Mesendoderm (in vitro differentiated cells): ENCODE results near the gene IL3RA. TPM values are rescaled to one million over a fixed set of nuclear protein-coding genes. Genes with fewer than 3 reads are reported as not detected.

Experiments used
- DNase-seq: peaks from one replicate; pipeline ENCODE4 v3.0.0; 2013
- H2AK5ac ChIP-seq: 2 replicates; pipeline ENCODE4 v1.6.1; 2013; ENCODE audit warnings: low read length, inconsistent platforms
- H2BK120ac ChIP-seq: 2 replicates; pipeline ENCODE4 v1.6.1; 2013; ENCODE audit warnings: low read depth, mild to moderate bottlenecking, low read length, moderate library complexity, mixed read lengths
- H2BK15ac ChIP-seq: replicated peaks from 2 replicates; pipeline ENCODE4 v1.6.1; 2013; ENCODE audit warnings: low read depth, mild to moderate bottlenecking, moderate library complexity
- H2BK5ac ChIP-seq: 2 replicates; pipeline ENCODE4 v1.6.1; 2013; ENCODE audit warnings: low read length, inconsistent platforms
- H3K18ac ChIP-seq: 2 replicates; pipeline ENCODE4 v1.6.1; 2013; ENCODE audit warnings: mild to moderate bottlenecking, low read length, mixed read lengths
- H3K23ac ChIP-seq: one replicate; pipeline ENCODE4 v1.6.1; 2013; ENCODE audit warnings: low read length
- H3K27ac ChIP-seq: 2 replicates; pipeline ENCODE4 v1.5.1; 2013; ENCODE audit warnings: low read depth, mild to moderate bottlenecking, inconsistent platforms, low read length, moderate library complexity
- H3K27me3 ChIP-seq: 2 replicates; pipeline ENCODE4 v1.6.1; 2013; ENCODE audit warnings: low read length, control low read depth, mild to moderate bottlenecking, inconsistent platforms; ENCODE audit not compliant: insufficient read depth, poor library complexity
- H3K36me3 ChIP-seq: 2 replicates; pipeline ENCODE4 v1.6.1; 2013; ENCODE audit warnings: low read length, inconsistent platforms; ENCODE audit not compliant: control insufficient read depth, insufficient read depth
- H3K4ac ChIP-seq: one replicate; pipeline ENCODE4 v1.6.1; 2013; ENCODE audit warnings: low read depth, mild to moderate bottlenecking, low read length, moderate library complexity
- H3K4me1 ChIP-seq: 2 replicates; pipeline ENCODE4 v1.6.1; 2013; ENCODE audit warnings: low read depth, low read length, inconsistent platforms; ENCODE audit not compliant: control insufficient read depth
- H3K4me2 ChIP-seq: 2 replicates; pipeline ENCODE4 v1.6.1; 2013; ENCODE audit warnings: low read length
- H3K4me3 ChIP-seq: 2 replicates; pipeline ENCODE4 v1.5.1; 2013; ENCODE audit warnings: mild to moderate bottlenecking, low read length
- H3K56ac ChIP-seq: one replicate; pipeline ENCODE4 v1.6.1; 2013; ENCODE audit warnings: low read length
- H3K79me1 ChIP-seq: 2 replicates; pipeline ENCODE4 v1.6.1; 2013; ENCODE audit warnings: low read length, inconsistent platforms
- H3K79me2 ChIP-seq: 2 replicates; pipeline ENCODE4 v1.6.1; 2013; ENCODE audit warnings: mild to moderate bottlenecking, low read length; ENCODE audit not compliant: control insufficient read depth, insufficient read depth
- H3K9ac ChIP-seq: 2 replicates; pipeline ENCODE4 v1.6.1; 2013; ENCODE audit warnings: low read length, inconsistent platforms
- H4K5ac ChIP-seq: one replicate; pipeline ENCODE4 v1.6.1; 2013; ENCODE audit warnings: low read length
- H4K8ac ChIP-seq: one replicate; pipeline ENCODE4 v1.6.1; 2013; ENCODE audit warnings: low read depth, mild to moderate bottlenecking, control low read depth, low read length, moderate library complexity
- WGBS: extraction: QIAGEN DNeasy Blood & Tissue Kit; methylation state at CpG from one replicate; pipeline ENCODE4 v1.1.7; 2013; ENCODE audit warnings: low lambda C conversion rate, missing lambda C conversion rate; ENCODE audit not compliant: insufficient coverage; ENCODE audit errors: extremely low coverage; 5-methylcytosine and 5-hydroxymethylcytosine counted together
- polyA plus RNA-seq, 2 experiments: library from polyadenylated mRNA; stranded (reverse); fragments of 200-250 nt; gene quantifications; one replicate each; pipeline ENCODE4 v1.2.3, GENCODE V29; 2013

Gene IL3RA
- 0.07 TPM for polyA plus RNA-seq (2013, experiment 1 of 2)
- polyA plus RNA-seq (2013, experiment 2 of 2): 0.03 TPM

- no peak for DNase-seq
- no CpG with 5 or more reads among the region's 14 CpGs for WGBS
- no peak within 1 kb of the TSS for H3K27ac ChIP-seq
Observed at GRCh38 chrX:1336331-1336943, at the start of gene IL3RA. IL3RA (plus strand) TSS chrX:1336785; CDS start chrX:1341766, 4,981 bp downstream.

GRCh38 chrX:1289535-1289934 lies 47.0 kb upstream of the IL3RA start:
- Histone ChIP-seq H3K4me3 (no peak overlapping the region), H2BK5ac (no peak overlapping the region), H2BK15ac (no peak overlapping the region), H3K4me1 (no peaks in the 10 kb centered on the region), H2AK5ac (no peak overlapping the region), H2BK120ac (no peak overlapping the region), H3K9ac (no peak overlapping the region), H3K79me2 (no peaks in the 10 kb centered on the region), H3K79me1 (no peaks in the 10 kb centered on the region), H3K56ac (no peak overlapping the region), H3K4me2 (no peak overlapping the region), H3K4ac (no peak overlapping the region), H3K23ac (no peak overlapping the region), H3K18ac (no peak overlapping the region), H3K27me3 (no peaks in the 10 kb centered on the region), H3K27ac (no peak overlapping the region), H4K8ac (no peak overlapping the region), H4K5ac (no peak overlapping the region), H3K36me3 (no peaks in the 10 kb centered on the region)
- DNase-seq: no peak
- 100% methylated on average over 1 of the region's 1 CpG for WGBS

More at GRCh38 chrX:1336331-1336943, at the start of gene IL3RA:
- no peak within 1 kb of the TSS for H3K56ac ChIP-seq
- H4K8ac ChIP-seq: no peak within 1 kb of the TSS
- no peak within 1 kb of the TSS for H2BK120ac ChIP-seq
- no peaks in the 10 kb centered on the region for H3K27me3 ChIP-seq
- H3K23ac ChIP-seq: no peak within 1 kb of the TSS
- no peak within 1 kb of the TSS for H3K4me3 ChIP-seq
- H2BK15ac ChIP-seq: no peak within 1 kb of the TSS
- H3K36me3 ChIP-seq: no peaks in the 10 kb centered on the region
- no peak within 1 kb of the TSS for H3K18ac ChIP-seq
- no peaks in the 10 kb centered on the region for H3K79me2 ChIP-seq
- no peaks in the 10 kb centered on the region for H3K4me1 ChIP-seq
- H3K79me1 ChIP-seq: no peaks in the 10 kb centered on the region
- H2AK5ac ChIP-seq: no peak within 1 kb of the TSS
- H2BK5ac ChIP-seq: no peak within 1 kb of the TSS
- no peak within 1 kb of the TSS for H3K4ac ChIP-seq
- no peak within 1 kb of the TSS for H3K4me2 ChIP-seq
- no peak within 1 kb of the TSS for H4K5ac ChIP-seq
- no peak within 1 kb of the TSS for H3K9ac ChIP-seq

- WGBS: no CpG with 5 or more reads among the region's 9 CpGs
- H3K4me3 ChIP-seq: no peak overlapping the region
- H3K27ac ChIP-seq: no peak overlapping the region
Observed at GRCh38 chrX:1291110-1291740, 45.4 kb upstream of the IL3RA start.

DNA sequence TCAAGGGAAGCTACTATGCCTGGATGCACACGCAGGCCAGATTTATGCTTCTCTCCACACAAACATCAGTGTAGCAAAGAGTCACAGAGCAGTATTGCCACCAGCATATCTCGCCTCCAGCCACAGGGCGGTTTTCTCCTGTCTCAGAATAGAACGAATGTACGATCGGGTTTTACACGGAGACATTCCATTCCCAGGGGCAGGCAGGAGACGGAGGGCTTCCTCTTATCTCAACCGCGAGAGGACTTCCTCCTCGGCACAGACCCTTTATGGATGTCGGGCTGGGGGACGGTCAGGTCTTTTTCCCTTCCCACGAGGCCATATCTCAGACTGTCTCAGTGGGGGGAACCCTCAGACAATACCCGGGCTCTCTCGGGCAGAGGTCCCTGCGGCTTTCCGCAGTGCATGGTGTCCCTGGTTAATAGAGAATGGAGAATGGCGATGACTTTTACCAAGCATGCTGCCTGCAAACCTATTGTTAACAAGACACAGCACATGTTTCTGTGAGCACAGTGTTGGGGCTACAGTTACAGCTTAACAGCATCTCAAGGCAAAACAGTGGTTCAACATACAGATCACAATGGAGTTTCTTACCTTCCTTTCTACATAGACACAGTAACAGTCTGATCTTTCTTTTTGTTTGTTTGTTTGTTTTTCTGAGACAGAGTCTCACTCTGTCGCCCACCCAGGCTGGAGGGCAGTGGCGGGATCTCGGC lies 43.9 kb upstream of the IL3RA start:
- peak overlapping the region; percentile 49 for H3K56ac ChIP-seq
- H3K23ac ChIP-seq: no peak overlapping the region
- H2BK5ac ChIP-seq: no peak overlapping the region
- no peak overlapping the region for H3K4ac ChIP-seq
- H3K27ac ChIP-seq: no peak overlapping the region
- no peak overlapping the region for H2AK5ac ChIP-seq
- H3K36me3 ChIP-seq: no peaks in the 10 kb centered on the region
- DNase-seq: peak; percentile 24
- no peak overlapping the region for H3K9ac ChIP-seq
- H3K18ac ChIP-seq: no peak overlapping the region
- H3K79me2 ChIP-seq: no peaks in the 10 kb centered on the region
- no peak overlapping the region for H3K4me3 ChIP-seq
- H4K5ac ChIP-seq: no peak overlapping the region
- no peaks in the 10 kb centered on the region for H3K4me1 ChIP-seq
- no peak overlapping the region for H4K8ac ChIP-seq
- H3K79me1 ChIP-seq: no peaks in the 10 kb centered on the region
- no CpG with 5 or more reads among the region's 22 CpGs for WGBS
- H3K27me3 ChIP-seq: no peaks in the 10 kb centered on the region
- H2BK15ac ChIP-seq: no peak overlapping the region
- H2BK120ac ChIP-seq: no peak overlapping the region
- H3K4me2 ChIP-seq: no peak overlapping the region

More at GRCh38 chrX:1291110-1291740, 45.4 kb upstream of the IL3RA start:
- no peak for DNase-seq
- H3K79me2 ChIP-seq: no peaks in the 10 kb centered on the region
- no peak overlapping the region for H3K4ac ChIP-seq
- no peak overlapping the region for H3K4me2 ChIP-seq
- no peak overlapping the region for H3K56ac ChIP-seq
- no peak overlapping the region for H3K18ac ChIP-seq
- no peak overlapping the region for H2BK120ac ChIP-seq
- H3K79me1 ChIP-seq: no peaks in the 10 kb centered on the region
- no peak overlapping the region for H4K8ac ChIP-seq
- H3K4me1 ChIP-seq: no peaks in the 10 kb centered on the region
- H2BK15ac ChIP-seq: no peak overlapping the region
- H4K5ac ChIP-seq: no peak overlapping the region
- no peaks in the 10 kb centered on the region for H3K27me3 ChIP-seq
- no peak overlapping the region for H3K9ac ChIP-seq
- H3K23ac ChIP-seq: no peak overlapping the region
- H3K36me3 ChIP-seq: no peaks in the 10 kb centered on the region
- no peak overlapping the region for H2AK5ac ChIP-seq
- no peak overlapping the region for H2BK5ac ChIP-seq

DNA sequence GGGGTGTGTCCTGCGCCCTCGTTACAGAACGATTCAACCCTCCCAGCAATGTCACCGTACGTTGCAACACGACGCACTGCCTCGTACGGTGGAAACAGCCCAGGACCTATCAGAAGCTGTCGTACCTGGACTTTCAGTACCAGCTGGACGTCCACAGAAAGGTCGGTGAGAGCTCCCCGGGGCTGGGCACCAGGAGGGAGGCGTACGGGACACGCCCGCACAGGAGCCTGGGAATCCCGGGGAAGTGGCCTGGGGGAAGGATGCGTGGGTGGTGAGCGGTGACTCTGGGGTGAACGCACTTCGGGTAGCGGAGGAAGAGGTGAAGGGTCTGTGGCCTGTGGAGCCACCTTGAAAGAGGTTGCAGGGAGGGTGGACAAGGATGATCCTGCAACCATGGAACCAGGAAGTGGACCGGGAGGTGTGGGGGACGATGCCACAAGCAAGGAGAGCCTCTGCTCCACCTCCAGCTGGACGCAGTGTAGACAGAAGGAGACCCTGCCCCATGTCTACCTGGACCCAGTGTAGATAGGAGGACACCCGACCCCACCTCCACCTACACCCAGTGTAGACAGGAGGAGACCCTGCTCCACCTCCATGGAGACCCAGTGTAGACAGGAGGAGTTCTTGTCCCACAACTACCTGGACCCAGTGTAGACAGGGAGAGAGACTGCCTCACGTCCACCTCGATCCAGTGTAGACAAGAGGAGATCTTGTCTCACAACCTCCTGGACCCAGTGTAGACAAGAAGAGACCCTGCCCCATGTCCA lies 42.1 kb upstream of the IL3RA start:
- no CpG with 5 or more reads among the region's 29 CpGs for WGBS

More for the DNA sequence above, 42.1 kb upstream of the IL3RA start:
- H3K27me3 ChIP-seq: no peaks in the 10 kb centered on the region
- H3K4ac ChIP-seq: no peak overlapping the region
- DNase-seq: no peak
- no peak overlapping the region for H3K56ac ChIP-seq
- no peak overlapping the region for H3K27ac ChIP-seq
- H2BK15ac ChIP-seq: no peak overlapping the region
- H3K79me2 ChIP-seq: no peaks in the 10 kb centered on the region
- H3K36me3 ChIP-seq: no peaks in the 10 kb centered on the region
- H3K79me1 ChIP-seq: no peaks in the 10 kb centered on the region
- H2AK5ac ChIP-seq: no peak overlapping the region
- H4K8ac ChIP-seq: no peak overlapping the region
- H3K9ac ChIP-seq: no peak overlapping the region
- H4K5ac ChIP-seq: no peak overlapping the region
- H3K18ac ChIP-seq: no peak overlapping the region
- H2BK120ac ChIP-seq: no peak overlapping the region
- no peak overlapping the region for H3K4me2 ChIP-seq
- H3K4me1 ChIP-seq: no peaks in the 10 kb centered on the region
- no peak overlapping the region for H2BK5ac ChIP-seq
- no peak overlapping the region for H3K4me3 ChIP-seq
- no peak overlapping the region for H3K23ac ChIP-seq
